DMS79 treated with DMSO at 0.1 percent for 48 hours (cell line): ENCODE data around the gene SYNE4.
A peak's percentile ranks its signal among the peaks of the same experiment; 100 is the strongest.
"Not testable (repeated sequence)": the region's sequence is repeated elsewhere in the genome, so short reads cannot be mapped to it uniquely, and the experiment has no call there.

ENCODE experiments used
- DNase-seq: peaks from one replicate; lab custom pipeline; 2025; lab: John Stamatoyannopoulos, UW

SYNE4 gene, protein sequence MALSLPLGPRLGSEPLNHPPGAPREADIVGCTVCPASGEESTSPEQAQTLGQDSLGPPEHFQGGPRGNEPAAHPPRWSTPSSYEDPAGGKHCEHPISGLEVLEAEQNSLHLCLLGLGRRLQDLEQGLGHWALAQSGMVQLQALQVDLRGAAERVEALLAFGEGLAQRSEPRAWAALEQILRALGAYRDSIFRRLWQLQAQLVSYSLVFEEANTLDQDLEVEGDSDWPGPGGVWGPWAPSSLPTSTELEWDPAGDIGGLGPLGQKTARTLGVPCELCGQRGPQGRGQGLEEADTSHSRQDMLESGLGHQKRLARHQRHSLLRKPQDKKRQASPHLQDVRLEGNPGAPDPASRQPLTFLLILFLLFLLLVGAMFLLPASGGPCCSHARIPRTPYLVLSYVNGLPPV

DNA sequence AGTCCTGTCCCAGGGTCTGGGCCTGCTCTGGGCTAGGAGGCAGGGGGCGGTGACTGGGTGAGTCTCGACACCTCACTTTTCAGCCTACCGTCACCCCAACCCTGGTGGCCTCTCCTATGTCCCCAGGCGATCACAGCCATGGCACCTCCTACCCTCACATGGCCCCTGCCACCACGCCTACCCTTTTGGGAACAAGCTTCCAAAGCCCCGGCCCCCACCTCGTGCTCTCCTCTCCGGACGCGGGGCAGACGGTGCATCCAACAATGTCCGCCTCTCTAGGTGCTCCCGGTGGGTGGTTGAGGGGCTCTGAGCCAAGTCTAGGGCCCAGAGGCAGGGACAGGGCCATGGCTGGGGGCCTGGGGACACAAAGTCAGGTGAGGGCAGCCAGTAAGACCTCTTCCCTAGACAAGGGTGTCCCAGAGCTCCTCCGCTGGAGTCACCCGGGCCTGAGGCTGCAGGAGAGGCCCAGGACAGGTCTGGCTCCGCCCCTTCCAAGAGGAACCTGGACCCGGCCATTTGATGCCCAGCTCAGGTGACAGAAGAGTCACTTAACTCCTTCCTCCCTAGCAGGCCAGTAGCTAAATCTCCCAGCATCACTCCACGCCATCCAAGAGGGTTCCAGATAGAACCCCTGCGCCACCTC is at the start of gene SYNE4:
SYNE4 (minus strand) TSS at position 478 of the 643 bp plus-strand sequence; CDS start at position 346, 132 bp downstream.
- peak; percentile 77 for DNase-seq

DNA sequence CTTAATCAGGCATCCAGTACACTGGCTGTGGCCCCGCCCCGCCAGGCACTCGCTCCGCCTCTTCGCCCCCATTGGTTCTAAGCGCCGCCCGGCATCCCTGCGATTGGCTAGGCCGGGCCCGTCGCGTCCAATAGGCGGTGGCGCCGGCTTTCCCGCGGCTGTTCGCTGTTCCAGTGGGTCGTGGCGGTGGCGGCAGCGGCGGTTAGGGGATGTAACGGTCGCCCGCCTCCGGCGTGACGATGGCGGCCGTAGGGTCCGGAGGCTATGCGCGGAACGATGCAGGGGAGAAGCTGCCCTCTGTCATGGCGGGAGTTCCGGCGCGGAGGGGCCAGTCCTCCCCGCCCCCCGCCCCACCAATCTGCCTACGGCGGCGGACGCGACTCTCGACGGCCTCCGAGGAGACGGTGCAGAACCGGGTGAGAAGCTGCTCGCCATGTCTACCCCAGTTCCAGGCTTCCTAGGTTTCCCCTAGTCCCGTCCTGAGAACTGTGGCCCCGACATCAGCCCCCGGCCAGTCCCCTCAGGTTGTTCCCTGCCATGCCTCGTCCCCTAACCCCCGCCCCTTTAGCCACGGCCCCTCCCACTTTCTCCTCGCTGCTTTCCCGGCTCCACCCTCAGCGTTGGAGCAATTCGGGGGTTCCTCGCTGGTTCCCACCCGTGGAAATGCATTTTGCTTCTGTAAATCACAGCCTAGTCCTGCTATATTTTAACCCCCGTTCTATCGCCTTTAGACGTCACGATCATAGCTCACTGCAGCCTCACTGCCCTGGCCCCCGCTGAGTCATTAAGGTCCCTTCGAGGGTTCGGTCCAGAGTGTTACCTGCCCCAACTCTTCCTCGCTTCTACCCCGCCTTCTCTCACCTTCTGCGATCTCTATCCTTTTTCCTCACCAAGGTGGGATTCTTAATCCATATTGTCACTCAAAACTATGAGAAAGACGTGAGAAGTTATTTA is 46.4 kb upstream of the SYNE4 start, which contains the start of gene WDR62:
WDR62 (plus strand) TSS at position 165 of the 954 bp plus-strand sequence; CDS start at position 240, 75 bp downstream.
- DNase-seq, result peak; percentile 98

DNA sequence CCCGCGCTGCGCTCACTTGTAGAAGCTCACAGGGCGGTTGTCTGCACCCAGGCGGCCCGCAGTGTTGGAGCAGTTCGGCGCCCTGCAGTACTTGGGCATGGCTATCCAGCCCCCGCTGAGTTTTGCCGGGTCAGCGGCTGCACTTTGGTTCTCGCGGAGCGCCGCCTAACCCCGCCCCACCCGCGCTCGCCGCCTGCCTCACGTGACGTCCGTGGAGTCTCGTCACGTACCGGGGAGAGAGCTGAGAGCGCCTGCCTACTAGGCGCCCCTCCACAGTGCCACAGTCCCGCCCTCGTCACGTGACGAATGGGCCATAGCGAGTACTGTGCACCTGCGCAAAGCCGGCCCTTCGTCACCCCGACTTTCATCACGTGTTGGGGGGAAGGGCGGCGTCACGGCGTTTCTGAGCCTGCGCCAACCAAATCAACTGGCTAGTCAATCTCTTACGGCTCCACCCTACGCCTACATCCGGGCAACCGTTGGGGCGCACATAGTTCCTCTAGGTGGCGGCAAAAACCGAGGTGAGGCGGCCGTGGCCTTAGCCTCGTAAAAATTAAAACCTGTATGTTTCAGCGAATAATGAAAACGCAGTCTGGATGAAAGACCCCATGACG is 45.6 kb upstream of the SYNE4 start, which contains the start of gene THAP8:
THAP8 (minus strand) TSS at position 167 of the 614 bp plus-strand sequence; CDS start at position 99, 68 bp downstream.
- peak; percentile 98 for DNase-seq

DNA sequence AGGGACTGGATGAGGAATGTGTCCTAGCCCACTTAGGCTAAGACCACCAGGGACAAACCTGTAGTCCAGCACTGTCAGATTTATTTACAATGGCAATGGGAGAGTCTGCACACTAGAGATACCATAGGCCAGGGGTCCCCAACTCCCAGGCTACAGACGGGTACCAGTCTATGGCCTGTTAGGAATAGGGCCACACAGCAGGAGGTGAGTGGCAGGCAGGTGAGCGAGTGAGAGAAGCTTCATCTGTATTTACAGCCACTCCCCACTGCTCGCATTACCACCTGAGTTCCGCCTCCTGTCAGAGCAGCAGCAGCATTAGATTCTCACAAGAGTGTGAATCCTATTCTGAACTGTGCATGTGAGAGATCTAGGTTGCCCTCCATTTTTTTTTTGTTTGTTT is 43.0 kb upstream of the SYNE4 start:
- no peak for DNase-seq

DNA sequence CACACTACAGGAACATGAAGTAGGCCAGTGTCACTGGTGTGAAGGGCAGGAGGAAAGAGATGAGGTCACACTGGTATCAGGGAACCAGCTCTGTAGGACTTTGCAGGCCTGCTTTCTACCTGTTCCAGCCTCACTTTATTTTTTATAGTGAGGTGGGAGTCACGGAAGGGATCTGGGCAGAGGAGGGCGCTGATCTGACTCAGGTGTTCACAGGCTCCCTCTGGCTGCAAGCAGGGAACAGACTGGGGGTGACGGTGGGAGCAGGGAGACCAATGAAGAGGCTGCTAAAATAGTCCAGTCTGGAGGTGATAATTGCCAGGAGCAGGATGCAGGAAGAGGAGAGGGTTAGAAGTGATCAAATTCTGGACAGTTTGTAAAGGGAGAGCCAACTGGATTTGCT is 42.6 kb upstream of the SYNE4 start:
- DNase-seq, result no peak

DNA sequence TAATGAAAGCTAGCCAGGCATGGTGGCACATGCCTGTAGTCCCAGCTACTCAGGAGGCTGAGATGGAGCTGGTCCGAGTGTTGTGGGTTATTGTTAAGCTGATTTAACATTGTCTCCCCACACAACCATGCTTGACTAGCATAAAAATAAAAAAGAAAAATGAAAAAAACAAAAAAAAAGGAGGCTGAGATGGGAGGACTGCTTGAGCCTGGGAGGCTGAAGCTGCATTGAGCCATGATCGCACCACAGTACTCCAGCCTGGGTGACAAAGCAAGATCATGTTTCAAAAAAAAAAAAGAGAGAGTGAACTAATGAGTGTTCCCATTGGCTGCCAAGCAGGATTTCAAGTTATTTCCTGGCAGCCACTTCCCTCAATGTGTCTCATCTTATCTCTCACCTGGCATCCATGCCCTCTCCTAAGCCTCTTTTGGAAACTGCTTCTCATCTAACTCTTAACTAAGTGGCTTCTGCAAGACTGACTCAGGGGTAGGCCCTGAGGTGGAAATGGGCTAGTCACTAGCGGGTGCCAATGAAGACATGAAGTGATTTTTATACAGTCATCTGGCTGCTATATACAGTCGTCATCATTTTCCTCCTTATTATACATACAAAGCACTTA is 40.6 kb upstream of the SYNE4 start:
- DNase-seq, result no peak

DNA sequence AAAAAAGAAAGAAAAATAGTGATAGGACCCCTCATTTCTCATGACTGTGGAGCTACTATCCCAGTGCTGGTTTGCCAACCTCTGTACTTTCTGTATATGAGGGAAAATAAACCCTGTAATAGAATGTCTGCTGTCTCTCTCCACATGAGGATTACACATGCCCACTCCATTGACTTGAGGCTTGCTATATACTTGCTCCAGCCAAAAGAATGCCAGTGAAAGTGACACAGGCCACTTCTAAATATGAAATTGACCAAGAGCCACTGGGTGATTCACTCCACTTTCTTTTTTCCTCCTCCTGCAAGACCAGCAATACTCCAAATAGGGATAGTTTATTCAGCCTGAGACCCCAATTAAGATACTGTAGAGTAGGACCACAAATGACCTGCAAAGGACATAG is 39.2 kb upstream of the SYNE4 start:
- no peak for DNase-seq

DNA sequence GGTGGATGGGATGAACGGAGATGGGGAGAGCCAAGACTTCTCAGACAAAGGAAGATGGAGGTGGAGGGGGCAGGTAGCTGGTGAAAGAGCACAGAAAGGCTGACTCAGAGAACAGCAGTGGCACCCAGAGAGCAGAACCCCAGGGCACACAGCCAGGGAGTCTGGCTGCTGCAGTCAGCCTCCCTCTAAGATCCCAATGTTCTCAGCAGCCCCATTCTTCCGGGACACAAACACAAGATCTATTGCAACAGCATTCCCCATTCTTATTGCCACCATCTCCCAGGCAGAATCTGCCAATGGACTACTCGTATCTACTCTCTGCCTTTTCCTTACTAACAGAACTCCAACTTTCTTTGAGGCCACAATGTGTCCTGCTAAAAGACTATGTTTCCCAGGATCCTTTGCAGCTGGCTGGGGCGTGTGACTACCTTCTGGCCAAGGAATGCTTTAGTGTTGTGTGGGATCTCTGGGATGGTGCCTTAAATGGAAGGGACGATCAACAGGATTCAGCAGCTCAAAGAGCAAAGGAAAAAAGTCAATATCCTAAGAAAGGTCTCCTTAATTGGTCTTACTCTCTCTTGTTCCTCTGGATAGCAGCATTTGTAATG is 37.9 kb upstream of the SYNE4 start:
- DNase-seq, result no peak

DNA sequence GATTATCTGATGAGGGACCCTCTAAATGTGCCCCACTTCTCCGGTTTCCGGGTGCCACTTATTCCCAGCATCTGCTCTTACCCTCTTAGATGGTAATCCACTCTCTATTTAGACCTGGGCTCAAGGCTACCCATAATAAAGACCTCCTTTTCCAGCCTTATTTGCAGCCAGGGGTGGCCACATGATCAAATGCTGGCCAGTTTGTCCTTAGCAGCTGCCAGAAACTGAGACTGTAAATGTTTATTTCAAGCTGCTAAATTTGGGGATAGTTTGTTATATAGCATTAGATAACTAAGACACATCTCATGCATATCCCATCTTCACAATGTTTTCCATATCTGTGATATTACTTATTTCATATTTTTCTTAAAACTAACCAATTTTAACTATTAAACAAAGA is 35.3 kb upstream of the SYNE4 start:
- DNase-seq, result no peak

DNA sequence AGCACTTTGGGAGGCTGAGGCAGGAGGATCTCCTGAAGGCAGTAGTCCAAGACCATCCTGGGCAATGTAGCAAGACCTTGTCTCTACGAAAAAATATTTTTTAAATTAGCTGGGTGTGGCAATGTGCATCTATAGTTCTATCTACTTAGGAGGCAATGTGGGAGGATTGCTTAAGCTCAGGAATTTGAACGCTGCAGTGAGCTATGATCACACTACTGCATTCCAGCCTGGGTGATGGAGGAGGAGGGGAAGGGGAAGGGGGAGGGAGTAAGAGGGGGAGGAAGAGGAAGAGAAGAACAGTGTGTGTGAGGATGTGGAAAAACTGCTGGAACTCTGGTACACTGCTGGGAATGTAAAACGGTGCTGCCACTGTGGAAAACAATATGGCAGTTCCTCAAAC is 33.2 kb upstream of the SYNE4 start:
- DNase-seq, result no peak

DNA sequence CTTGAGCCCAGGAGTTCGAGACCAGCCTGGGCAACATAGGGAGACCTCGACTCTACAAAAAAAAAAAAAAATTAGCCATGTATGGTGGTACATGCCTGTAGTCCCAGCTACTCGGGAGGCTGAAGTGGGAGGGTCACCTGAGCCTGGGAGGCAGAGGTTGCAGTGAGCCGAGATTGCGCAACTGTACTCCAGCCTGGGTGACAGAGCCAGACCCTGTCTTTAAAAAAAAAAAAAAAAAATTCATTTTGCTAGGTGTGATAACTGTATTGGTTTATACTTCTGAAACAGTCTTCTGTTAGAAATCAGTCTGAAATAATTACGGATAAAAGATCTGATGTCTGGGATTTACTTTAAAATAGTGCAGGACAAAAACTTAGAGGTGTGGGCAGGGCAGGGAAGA is 32.5 kb upstream of the SYNE4 start:
- not testable (repeated sequence) for DNase-seq

DNA sequence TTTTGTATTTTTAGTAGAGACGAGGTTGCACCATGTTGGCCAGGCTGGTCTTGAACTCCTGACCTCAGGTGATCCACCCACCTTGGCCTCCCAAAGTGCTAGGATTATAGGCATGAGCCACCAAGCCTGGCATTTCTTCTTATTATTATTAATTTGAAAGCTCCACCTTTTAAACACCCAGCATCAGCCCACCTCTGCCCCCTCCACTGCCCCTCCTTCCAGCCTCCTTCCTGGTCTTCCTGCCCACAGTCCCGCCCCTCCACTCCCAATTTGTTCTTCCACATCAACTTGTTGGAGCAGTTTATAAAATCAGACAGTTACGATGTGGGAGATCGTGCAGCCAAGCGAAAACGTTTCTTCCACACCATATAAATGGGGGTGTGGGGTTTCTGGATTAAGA is 31.9 kb upstream of the SYNE4 start:
- DNase-seq, result no peak

DNA sequence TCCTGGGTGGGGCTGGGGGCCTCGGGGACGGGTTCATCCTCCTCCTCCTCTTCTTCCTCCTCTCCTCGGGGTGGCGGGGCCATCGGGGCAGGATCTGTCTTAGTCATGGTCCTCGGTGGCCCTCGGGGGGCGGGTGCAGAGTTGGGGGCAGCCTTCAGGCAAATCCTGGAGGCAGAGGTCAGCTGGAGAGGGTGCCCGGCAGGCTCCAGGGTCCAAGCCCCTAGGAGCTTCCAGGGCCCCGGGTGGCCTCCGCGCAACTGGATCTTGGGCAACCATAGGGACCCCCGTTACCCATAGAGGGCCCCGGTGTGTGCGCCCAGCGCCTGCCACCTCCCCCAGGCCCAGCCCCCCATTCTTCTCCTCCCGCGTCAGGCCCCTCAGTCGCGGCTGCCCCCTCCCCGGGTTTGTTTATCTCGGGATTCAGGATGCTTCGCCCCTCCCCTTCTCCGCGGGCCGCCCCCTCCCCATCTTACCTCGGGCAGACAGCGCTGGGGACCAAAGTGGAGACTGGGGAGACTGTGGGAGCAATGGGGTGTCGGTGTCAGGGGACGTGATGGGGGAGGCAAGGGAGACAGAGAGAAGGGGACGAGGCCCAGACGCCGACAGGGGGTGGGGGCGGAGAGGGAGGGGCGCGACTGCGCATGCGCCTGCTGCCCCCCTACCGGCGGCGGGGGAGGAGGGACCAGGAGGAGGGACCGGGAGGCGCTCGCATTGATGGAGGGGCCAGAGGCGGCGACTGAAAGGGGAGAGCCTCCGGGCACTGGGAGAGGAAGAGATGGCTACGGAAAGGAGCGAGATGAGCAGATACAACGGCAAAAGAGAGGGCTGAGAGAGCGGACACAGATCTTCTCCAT is 23.9 kb upstream of the SYNE4 start, which contains the start of gene CLIP3:
CLIP3 (minus strand) TSS at position 623 of the 854 bp plus-strand sequence; CDS start at position 107, 516 bp downstream.
- DNase-seq, result peak; percentile 63

DNA sequence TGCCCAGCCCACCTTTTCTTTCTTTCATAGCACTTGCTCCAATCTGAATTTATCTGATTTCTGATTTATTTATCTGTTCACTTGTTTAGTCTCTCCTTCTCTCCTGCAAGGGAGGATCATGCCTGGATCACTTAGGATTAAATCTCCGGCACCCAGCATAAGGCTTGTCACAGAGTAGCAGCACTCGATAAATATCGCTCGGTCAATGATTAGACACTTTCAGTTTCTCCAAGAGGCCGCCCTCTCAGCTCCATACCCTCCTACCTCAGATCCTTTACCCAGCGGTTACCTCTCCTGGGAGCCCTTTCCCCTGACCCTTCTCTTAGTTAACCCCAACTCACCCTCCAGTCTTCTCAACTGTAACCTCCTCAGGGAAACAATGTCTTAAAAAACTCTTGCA is 22.7 kb upstream of the SYNE4 start:
- DNase-seq, result no peak

DNA sequence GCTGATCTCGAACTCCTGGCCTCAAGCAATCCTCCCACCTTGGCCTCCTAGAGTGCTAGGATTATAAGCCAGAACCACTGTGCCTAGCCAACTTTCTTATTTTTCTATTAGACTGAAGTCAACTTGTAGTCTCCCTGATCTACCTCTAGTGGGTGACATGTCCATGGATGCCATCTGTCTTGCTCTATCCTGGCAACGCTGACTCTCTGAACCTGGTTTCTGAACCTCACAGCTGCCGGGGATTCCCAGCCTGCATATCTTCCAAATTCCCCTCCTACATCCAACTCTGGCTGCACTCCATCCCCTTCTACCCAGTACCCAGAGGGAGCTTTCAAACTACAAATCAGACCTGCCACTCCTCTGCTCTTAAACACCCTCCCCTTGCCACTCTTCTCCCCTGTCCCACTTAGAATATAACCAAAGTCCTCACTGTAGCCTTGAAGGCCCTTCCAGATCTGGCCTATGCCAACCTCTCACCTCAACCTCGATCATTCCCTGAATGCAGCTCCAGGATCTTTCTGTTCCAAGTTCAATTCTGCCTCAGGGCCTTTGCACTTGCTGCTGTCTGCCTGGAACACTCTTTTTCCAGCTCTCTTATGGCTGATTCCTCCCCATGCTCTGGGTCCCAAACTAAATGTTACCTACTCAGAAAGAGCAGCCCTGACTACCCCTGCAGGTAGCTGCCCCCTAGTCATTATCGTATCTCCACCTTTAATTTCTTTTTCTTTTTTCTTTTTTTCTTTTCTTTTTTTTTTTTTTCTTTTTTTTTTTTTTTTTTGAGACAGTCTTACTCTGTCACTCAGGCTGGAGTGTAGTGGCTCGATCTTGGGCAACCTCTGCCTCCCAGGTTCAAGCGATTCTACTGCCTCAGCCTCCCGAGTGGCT is 21.9 kb upstream of the SYNE4 start:
- no peak for DNase-seq

DNA sequence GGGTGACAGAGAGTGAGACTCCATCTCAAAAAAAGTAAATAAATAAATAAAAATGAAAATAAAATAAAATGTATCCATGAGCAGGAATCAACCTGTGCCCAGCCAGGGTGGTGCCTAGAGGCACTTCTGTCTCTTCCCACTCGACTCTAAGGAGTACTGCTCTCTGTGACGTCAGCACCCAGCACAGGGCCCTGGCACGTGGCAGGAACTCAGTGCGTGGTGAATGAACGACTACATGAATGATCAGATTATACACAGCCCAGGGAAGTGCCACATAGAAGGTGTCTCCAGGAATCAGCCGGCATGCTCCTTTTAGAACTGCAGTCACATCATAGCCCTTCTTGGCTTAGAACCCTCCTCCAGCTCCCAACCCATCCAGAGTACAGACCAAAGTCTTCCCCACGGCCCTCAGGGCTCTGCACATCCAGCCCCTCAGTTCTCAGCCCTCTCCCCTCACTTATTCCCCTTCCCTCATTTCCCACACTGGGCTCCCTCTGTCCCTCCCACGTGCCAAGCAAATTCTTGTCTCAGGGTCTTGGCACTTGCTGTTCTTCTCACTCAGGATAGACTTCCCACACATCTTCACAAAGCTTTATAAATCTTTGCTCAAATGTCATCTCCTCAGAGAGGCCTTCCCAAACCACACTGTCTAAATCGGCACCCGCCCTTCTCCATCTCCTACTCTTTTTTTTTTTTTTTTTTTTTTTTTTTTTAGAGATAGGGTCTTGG is 19.9 kb upstream of the SYNE4 start:
- no peak for DNase-seq

DNA sequence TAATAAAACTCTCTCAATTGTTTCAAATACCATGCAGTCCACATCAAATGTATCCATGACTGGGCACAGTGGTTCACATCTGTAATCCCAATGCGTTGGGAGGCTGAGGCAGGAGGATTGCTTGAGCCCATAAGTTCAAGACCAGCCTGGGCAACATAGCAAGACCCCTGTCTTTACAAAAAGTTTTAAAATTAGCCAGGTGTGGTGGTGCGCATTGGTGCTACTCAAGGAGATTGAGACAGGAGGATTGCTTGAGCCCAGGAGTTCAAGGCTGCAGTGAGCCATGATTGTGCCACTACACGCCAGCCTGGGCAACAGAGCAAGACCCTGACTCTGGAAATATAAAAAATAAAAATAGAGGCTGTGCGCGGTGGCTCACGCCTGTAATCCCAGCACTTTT is 19.1 kb upstream of the SYNE4 start:
- no peak for DNase-seq
